ENCODE data around the gene KLHL33.

DNA sequence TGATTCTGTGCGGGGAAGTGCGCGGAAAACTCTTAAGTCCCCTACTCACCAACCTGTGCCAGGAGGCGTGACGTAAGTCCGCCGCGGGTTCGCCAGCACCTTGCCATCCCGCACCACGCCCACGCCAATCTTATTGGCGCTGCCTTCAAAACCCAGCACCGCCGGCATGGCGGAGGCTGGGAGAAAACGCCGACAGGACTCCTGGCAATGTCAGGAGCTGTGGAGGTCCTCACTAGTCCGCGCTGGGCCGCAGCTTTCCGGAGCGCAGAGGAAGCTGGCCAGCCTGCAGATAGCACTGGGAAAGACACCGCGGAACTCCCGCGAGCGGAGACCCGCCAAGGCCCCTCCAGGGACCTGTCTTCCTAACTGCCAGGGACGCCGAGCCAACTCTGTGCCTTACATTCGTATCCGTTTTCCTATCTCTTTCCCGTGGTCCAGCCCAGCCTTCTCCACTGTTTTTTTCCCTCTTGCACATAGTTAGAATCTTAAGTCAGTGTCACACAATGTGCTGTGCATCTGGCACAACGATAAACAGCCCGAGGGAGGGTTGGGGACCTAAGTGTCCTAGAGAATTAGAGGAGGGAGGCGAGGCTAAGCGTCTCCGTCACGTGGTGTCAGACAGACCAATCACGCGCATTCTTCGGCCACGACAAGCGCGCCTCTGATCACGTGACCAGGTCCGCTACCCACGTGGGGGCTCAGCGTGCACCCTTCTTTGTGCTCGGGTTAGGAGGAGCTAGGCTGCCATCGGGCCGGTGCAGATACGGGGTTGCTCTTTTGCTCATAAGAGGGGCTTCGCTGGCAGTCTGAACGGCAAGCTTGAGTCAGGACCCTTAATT is 18.8 kb upstream of the KLHL33 start, which contains the start of the genes APEX1 and OSGEP:
- TF ChIP-seq, protein P1, sequence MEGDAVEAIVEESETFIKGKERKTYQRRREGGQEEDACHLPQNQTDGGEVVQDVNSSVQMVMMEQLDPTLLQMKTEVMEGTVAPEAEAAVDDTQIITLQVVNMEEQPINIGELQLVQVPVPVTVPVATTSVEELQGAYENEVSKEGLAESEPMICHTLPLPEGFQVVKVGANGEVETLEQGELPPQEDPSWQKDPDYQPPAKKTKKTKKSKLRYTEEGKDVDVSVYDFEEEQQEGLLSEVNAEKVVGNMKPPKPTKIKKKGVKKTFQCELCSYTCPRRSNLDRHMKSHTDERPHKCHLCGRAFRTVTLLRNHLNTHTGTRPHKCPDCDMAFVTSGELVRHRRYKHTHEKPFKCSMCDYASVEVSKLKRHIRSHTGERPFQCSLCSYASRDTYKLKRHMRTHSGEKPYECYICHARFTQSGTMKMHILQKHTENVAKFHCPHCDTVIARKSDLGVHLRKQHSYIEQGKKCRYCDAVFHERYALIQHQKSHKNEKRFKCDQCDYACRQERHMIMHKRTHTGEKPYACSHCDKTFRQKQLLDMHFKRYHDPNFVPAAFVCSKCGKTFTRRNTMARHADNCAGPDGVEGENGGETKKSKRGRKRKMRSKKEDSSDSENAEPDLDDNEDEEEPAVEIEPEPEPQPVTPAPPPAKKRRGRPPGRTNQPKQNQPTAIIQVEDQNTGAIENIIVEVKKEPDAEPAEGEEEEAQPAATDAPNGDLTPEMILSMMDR (conservative IDR thresholded peaks at IDR 0.05): no peak
- TF ChIP-seq EZH2 (IDR thresholded peaks at IDR 0.05; ENCODE audit: low read depth): no peak

Measured in PC-9 (cell line).